Parathyroid adenoma (tissue), 2 donors: ENCODE data around the gene GNB1L.
A peak's percentile ranks its signal among the peaks of the same experiment; 100 is the strongest.

Experiments
- H2AFZ ChIP-seq: fragments of 300-600 bp; sonication (generic); one replicate; pipeline ENCODE4 v1.7.0; 2017; ENCODE audit warnings: antibody characterized with exemption, mild to moderate bottlenecking
- H3K27ac ChIP-seq: fragments of 300-600 bp; sonication (generic); one replicate; pipeline ENCODE4 v1.7.0; 2017
- H3K27me3 ChIP-seq: fragments of 300-600 bp; sonication (generic); one replicate; pipeline ENCODE4 v1.7.0; 2017; ENCODE audit warnings: low read length; ENCODE audit not compliant: control insufficient read depth, insufficient read depth
- H3K36me3 ChIP-seq: fragments of 300-600 bp; sonication (generic); one replicate; pipeline ENCODE4 v1.7.0; 2017; ENCODE audit warnings: low read length; ENCODE audit not compliant: control insufficient read depth, insufficient read depth
- H3K4me1 ChIP-seq: fragments of 300-600 bp; sonication (generic); one replicate; pipeline ENCODE4 v1.7.0; 2017; ENCODE audit warnings: control low read depth
- H3K4me2 ChIP-seq: fragments of 300-600 bp; sonication (generic); one replicate; pipeline ENCODE4 v1.7.0; 2017; ENCODE audit warnings: low read length
- H3K4me3 ChIP-seq: fragments of 300-600 bp; sonication (generic); one replicate; pipeline ENCODE4 v1.7.0; 2017; ENCODE audit warnings: low read depth, low read length
- H3K79me2 ChIP-seq: fragments of 300-600 bp; sonication (generic); one replicate; pipeline ENCODE4 v1.7.0; 2017; ENCODE audit warnings: control low read depth
- H3K9ac ChIP-seq: fragments of 300-600 bp; sonication (generic); one replicate; pipeline ENCODE4 v1.7.0; 2017; ENCODE audit warnings: mild to moderate bottlenecking
- H3K9me3 ChIP-seq: fragments of 300-600 bp; sonication (generic); one replicate; pipeline ENCODE4 v1.7.0; 2017; ENCODE audit warnings: low read length; ENCODE audit not compliant: control insufficient read depth
- TF ChIP-seq, protein P1 (sequence below): fragments of 300-600 bp; sonication (generic); IDR thresholded peaks from one replicate; pipeline ENCODE4 v1.7.0; 2017; ENCODE audit warnings: antibody characterized with exemption, mild to moderate bottlenecking
- donor health status: primary hyperparathyroidism.

The GNB1L gene, protein sequence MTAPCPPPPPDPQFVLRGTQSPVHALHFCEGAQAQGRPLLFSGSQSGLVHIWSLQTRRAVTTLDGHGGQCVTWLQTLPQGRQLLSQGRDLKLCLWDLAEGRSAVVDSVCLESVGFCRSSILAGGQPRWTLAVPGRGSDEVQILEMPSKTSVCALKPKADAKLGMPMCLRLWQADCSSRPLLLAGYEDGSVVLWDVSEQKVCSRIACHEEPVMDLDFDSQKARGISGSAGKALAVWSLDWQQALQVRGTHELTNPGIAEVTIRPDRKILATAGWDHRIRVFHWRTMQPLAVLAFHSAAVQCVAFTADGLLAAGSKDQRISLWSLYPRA

DNA sequence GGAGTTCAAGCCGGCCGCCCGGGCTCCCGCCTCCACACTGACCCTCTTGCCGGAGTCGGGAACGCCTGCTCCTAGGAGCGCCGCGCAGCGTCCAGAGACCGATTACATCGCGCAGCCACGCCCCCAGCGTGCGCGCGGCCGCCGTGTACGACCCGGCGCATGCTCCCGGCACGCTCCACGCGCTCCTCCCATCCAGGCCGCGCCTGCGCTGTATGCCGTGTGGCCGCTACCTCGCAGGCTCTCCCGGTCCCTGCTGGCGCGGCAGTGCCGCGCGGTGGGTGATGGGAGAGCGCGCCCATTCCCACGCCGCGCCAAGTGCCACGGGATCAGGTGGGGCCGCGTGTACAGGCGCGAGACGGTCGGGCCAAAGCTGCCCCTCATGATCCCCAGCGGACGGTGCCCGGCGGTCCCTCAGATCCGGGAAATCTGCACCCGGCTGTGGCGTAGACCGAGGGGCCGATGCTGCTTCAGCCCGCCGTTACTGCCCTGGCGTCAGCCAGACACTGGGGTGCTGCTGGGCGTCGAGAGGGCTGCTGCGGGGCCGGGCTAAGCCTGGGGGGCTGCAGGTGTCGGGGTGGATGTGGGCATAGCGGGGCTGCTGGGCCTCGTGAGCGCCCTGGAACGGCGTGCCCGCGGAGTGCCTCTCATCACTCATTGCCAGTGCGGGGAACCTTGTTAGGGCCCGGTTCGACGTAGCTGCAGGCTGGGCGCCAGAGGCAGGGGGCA is at the start of gene GNB1L, which contains the start of gene RTL10:
Gene GNB1L, minus strand, starts transcription at position 97 of the 726 bp plus-strand sequence. CDS start 33,519 bp downstream, outside the sequence.
Gene RTL10, minus strand, starts transcription at position 97 of the 726 bp plus-strand sequence. CDS start 2,613 bp downstream, outside the sequence.
- Histone ChIP-seq H3K27me3 (no peaks in the 10 kb centered on the region), H3K4me2 (peak within 1 kb of the TSS; percentile 98), H2AFZ (peak within 1 kb of the TSS; percentile 94), H3K36me3 (no peaks in the 10 kb centered on the region), H3K27ac (peak within 1 kb of the TSS; percentile 97), H3K4me1 (peaks cover 8% of the 10 kb centered on the region), H3K9me3 (no peaks in the 10 kb centered on the region), H3K4me3 (peak within 1 kb of the TSS; percentile 91), H3K79me2 (peaks cover 8% of the 10 kb centered on the region), H3K9ac (peak within 1 kb of the TSS; percentile 69)
- TF ChIP-seq, protein P1, sequence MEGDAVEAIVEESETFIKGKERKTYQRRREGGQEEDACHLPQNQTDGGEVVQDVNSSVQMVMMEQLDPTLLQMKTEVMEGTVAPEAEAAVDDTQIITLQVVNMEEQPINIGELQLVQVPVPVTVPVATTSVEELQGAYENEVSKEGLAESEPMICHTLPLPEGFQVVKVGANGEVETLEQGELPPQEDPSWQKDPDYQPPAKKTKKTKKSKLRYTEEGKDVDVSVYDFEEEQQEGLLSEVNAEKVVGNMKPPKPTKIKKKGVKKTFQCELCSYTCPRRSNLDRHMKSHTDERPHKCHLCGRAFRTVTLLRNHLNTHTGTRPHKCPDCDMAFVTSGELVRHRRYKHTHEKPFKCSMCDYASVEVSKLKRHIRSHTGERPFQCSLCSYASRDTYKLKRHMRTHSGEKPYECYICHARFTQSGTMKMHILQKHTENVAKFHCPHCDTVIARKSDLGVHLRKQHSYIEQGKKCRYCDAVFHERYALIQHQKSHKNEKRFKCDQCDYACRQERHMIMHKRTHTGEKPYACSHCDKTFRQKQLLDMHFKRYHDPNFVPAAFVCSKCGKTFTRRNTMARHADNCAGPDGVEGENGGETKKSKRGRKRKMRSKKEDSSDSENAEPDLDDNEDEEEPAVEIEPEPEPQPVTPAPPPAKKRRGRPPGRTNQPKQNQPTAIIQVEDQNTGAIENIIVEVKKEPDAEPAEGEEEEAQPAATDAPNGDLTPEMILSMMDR, result peak; percentile 13

DNA sequence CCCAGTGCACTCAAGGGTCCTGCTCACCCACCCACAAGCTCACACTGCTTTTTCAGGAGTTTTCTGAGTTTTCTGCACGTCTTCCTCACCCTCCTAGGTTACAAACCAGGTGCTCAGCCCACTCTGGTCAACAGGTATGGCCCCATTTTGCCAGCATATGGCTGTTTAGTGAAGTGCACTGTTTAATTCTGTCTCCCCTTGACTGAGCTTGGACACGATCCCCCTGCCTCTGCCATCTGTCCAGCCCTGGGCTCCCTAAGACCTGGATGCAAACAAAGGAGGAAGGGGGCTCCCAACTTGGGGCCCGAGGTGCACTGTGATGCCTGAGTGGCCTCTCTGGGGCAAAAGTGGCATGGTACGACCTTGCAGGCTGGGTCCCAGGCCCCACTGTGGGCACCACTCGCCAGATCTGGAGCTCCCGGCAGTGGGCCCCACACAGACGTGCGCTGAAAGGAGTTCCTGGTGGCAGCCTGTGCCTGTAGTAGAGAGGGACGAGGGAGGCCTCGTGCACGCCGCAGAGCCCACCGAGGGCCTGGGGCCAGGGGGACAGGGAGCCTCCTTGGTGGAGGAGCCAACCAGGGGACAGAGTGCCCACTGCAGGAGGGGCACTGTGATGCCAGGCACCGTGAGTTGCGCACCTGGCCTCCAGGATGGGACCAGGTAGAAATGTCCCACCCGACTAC is 49.6 kb upstream of the GNB1L start:
- H3K27ac ChIP-seq, result no peak overlapping the region

DNA sequence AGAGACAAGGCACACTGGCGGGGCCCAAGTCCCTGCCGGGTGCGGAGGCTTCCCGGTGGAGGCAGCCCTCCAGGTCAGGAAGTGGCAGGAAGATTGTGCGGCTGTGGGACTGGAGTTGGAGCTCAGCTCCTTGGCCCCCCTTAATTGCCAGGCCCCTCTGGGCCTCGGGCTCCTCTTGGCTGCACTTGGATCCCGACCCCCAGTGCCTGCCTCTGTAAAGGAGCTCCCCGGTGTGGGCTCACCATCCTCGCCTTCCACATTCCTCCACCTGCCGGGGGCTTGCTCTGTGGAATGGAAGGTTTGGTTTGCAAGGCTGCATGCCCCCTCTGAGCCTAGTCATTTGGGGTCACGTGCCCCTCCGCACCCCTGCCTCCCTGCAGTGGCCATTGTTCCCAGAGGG is 48.8 kb upstream of the GNB1L start:
- no peak overlapping the region for H3K4me2 ChIP-seq
- H3K4me3 ChIP-seq, result no peak overlapping the region
- no peaks in the 10 kb centered on the region for H3K9me3 ChIP-seq
- no peak overlapping the region for H2AFZ ChIP-seq
- H3K79me2 ChIP-seq, result no peaks in the 10 kb centered on the region
- H3K27me3 ChIP-seq, result no peaks in the 10 kb centered on the region
- H3K9ac ChIP-seq, result no peak overlapping the region
- no peaks in the 10 kb centered on the region for H3K36me3 ChIP-seq
- TF ChIP-seq, protein P1, result no peak
- H3K27ac ChIP-seq, result no peak overlapping the region
- no peaks in the 10 kb centered on the region for H3K4me1 ChIP-seq

More for the DNA sequence above, 49.6 kb upstream of the GNB1L start:
- no peaks in the 10 kb centered on the region for H3K4me1 ChIP-seq
- no peak overlapping the region for H2AFZ ChIP-seq
- no peak overlapping the region for H3K9ac ChIP-seq
- TF ChIP-seq, protein P1, result no peak
- H3K27me3 ChIP-seq, result no peaks in the 10 kb centered on the region
- no peak overlapping the region for H3K4me3 ChIP-seq
- no peaks in the 10 kb centered on the region for H3K9me3 ChIP-seq
- H3K36me3 ChIP-seq, result no peaks in the 10 kb centered on the region
- no peak overlapping the region for H3K4me2 ChIP-seq
- H3K79me2 ChIP-seq, result no peaks in the 10 kb centered on the region

DNA sequence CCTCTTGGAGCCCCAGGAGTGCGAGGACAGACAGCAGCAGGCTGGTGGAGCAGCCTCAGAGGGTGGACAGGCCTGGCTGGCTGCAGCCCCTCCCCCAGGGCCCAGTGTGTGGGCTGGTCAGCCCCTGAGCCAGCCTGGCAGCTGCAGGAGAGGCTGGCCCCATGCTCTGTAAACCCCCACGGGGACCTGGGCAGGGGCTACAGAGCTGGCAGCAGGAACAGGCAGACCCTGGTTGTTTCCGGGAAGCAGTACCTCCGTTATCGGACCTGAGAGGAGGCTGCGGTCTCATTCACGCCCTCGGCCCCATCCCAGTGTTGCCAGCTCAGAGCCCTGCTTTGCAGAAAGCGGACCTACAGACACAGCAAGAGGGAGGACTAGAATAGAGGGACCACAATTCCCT is 48.4 kb upstream of the GNB1L start:
- TF ChIP-seq, protein P1, result no peak
- H3K4me2 ChIP-seq, result no peak overlapping the region

More for the DNA sequence above, 48.4 kb upstream of the GNB1L start:
- Histone ChIP-seq H3K79me2 (no peaks in the 10 kb centered on the region), H3K4me1 (no peaks in the 10 kb centered on the region), H3K27me3 (no peaks in the 10 kb centered on the region), H3K9me3 (no peaks in the 10 kb centered on the region), H2AFZ (no peak overlapping the region), H3K27ac (no peak overlapping the region), H3K9ac (no peak overlapping the region), H3K36me3 (no peaks in the 10 kb centered on the region), H3K4me3 (no peak overlapping the region)
